Measurements from ENCODE around the gene PSMD5.
"Not testable (repeated sequence)": the region's sequence is repeated elsewhere in the genome, so short reads cannot be mapped to it uniquely, and the experiment has no call there.

Gene PSMD5

GRCh38 chr9:120854596-120855327 is 12.0 kb upstream of the PSMD5 start:
- no peak for DNase-seq

GRCh38 chr9:120853198-120853597 is 10.5 kb upstream of the PSMD5 start:
- no peak for DNase-seq

- no peak for DNase-seq
Measured at GRCh38 chr9:120852240-120853010, 9.7 kb upstream of the PSMD5 start.

GRCh38 chr9:120851449-120851848 is 8.7 kb upstream of the PSMD5 start:
- DNase-seq: no peak

- no peak for DNase-seq
Measured at GRCh38 chr9:120850315-120850714, 7.6 kb upstream of the PSMD5 start.

- no peak for DNase-seq
Measured at GRCh38 chr9:120846906-120847305, 4.2 kb upstream of the PSMD5 start.

GRCh38 chr9:120846251-120846889 is 3.6 kb upstream of the PSMD5 start:
- DNase-seq: no peak

- DNase-seq: no peak
Measured at GRCh38 chr9:120845255-120845654, 2.5 kb upstream of the PSMD5 start.

GRCh38 chr9:120841930-120842684 is 615 bp downstream of the PSMD5 start:
- DNase-seq: no peak

- no peak for DNase-seq
Measured at GRCh38 chr9:120839146-120839545, 3.6 kb downstream of the PSMD5 start.

- DNase-seq: no peak
Measured at GRCh38 chr9:120837921-120838320, 4.8 kb downstream of the PSMD5 start.

- DNase-seq: no peak
Measured at GRCh38 chr9:120833325-120833724, 9.4 kb downstream of the PSMD5 start.

- no peak for DNase-seq
Measured at GRCh38 chr9:120832807-120833206, 9.9 kb downstream of the PSMD5 start.

GRCh38 chr9:120830865-120831264 is 11.9 kb downstream of the PSMD5 start:
- no peak for DNase-seq

GRCh38 chr9:120830151-120830550 is 12.6 kb downstream of the PSMD5 start:
- DNase-seq: no peak

- DNase-seq: no peak
Measured at GRCh38 chr9:120829650-120830049, 13.1 kb downstream of the PSMD5 start.

- no peak for DNase-seq
Measured at GRCh38 chr9:120820095-120820494, 22.6 kb downstream of the PSMD5 start.

- DNase-seq: no peak
Measured at GRCh38 chr9:120818595-120818994, 24.1 kb downstream of the PSMD5 start.

- DNase-seq: no peak
Measured at GRCh38 chr9:120815075-120815474, 27.6 kb downstream of the PSMD5 start.

- no peak for DNase-seq
Measured at GRCh38 chr9:120808931-120809330, 33.8 kb downstream of the PSMD5 start.

- DNase-seq: no peak
Measured at GRCh38 chr9:120807607-120808379, 34.9 kb downstream of the PSMD5 start.

- not testable (repeated sequence) for DNase-seq
Measured at GRCh38 chr9:120804784-120805363, 37.8 kb downstream of the PSMD5 start.

All from NCI-H774 (cell line).